Stimulated activated CD8-positive, alpha-beta memory T cell treated with anti-CD3 and anti-CD28 coated beads, Interleukin-15, amount 100 ng/mL, for 1 hour (primary cell): ENCODE measurements around the gene NAA60.
"Not testable (repeated sequence)": the region's sequence is repeated elsewhere in the genome, so short reads cannot be mapped to it uniquely, and the experiment has no call there.

Source experiments
- DNase-seq: peaks from one replicate; pipeline ENCODE4 v3.0.0-alpha.2; 2020; ENCODE audit warnings: low read depth

NAA60 gene

DNA sequence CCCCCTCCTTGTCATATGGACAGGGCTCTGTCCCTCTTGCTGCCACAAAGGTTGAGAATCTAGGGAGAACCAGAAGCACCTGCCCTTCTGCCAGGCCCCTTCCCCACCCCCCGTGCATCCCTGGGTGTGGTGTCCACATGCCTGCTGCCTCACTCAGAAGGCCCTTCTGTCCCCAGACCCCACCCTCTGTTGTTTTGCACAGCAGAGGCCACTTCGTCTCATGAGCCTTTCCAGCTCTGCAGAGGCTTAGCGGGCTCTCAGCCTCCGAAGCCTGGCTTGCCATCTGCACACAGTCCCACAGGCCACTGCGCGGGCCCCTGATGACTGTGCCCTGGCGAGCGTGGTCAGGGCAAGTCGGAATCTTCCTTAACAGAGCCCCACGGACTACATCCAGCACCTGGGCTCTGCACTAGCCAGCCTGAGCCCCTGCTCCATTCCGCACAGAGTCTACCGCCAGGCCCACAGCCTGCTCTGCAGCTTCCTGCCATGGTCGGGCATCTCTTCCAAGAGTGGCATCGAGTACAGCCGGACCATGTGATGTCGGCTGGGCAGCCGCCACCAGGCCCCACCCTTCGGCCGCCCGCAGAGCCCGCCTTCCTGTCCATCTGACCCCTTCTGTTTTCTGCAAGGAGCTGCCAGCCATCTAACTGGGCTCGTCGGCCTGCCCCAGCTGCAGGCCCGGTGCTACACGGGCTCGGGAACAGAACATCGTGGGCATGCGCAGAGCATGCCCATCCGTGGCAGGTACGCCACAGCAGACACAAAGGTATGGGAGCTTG lies 41.0 kb downstream of the NAA60 start:
- no peak for DNase-seq

GRCh38 chr16:3485097-3485745 lies 41.7 kb downstream of the NAA60 start:
- no peak for DNase-seq

GRCh38 chr16:3485821-3486505 lies 42.5 kb downstream of the NAA60 start:
- DNase-seq = no peak

- no peak for DNase-seq
Observed at GRCh38 chr16:3486506-3487215, 43.2 kb downstream of the NAA60 start.

GRCh38 chr16:3487521-3488410 lies 44.3 kb downstream of the NAA60 start:
- no peak for DNase-seq

- DNase-seq = no peak
Observed at GRCh38 chr16:3488801-3489200, 45.3 kb downstream of the NAA60 start.

- no peak for DNase-seq
Observed at GRCh38 chr16:3490911-3491629, 47.6 kb downstream of the NAA60 start.

- no peak for DNase-seq
Observed at GRCh38 chr16:3492356-3492755, 48.9 kb downstream of the NAA60 start.

DNA sequence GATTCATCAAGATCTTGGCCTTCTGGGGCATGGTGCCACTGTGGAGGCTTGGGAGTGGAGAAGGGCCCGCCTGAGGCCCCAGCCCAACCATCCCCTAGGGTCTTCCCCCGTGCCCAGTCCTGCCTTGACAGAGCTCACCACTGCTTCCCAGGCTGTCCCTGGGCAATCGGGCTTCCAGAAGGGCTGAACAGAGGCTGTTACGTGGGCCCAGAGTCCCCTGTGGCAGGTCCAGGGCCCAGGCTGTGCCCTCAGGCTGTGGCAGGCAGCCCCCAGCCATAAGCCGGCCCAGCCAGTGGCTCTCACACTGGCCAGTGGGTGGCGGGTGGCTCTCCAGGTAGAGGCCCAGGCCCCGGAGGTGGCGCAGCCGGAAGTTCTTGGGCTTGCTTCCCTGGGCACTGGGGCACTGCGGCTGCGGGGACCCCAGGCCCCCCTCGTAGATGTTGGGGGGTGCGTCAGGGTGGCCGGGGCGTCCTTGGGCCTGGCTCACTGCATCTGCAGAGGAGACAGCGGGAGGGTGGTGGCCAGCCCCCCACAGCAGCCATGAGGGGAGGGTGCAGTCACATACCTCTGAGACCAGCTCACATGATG lies 51.0 kb downstream of the NAA60 start:
- no peak for DNase-seq

DNA sequence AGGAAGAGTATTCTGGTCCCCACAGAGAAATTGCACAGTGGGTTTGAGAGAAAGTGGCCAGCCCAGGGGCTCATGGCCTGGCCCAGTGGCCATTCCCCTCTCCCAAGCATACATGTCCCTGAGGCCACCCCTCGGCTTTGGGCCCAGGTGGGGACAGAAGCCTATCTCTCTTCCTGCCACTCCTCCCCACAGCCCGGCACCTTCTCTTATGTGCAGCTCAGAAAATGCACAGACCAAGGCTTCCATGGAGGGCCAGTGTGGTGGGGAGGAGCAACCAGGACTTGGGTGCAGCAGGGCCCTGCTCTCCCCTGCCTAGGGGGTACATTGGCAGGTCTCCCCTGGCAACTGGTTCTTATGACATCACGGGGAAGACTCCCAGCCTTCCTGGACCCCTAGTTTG lies 51.7 kb downstream of the NAA60 start, which contains the start of gene C16orf90:
Gene C16orf90, minus strand, starts transcription at position 314 of the 400 bp plus-strand sequence. Its CDS starts 68 bp downstream, at position 246.
- DNase-seq = no peak

DNA sequence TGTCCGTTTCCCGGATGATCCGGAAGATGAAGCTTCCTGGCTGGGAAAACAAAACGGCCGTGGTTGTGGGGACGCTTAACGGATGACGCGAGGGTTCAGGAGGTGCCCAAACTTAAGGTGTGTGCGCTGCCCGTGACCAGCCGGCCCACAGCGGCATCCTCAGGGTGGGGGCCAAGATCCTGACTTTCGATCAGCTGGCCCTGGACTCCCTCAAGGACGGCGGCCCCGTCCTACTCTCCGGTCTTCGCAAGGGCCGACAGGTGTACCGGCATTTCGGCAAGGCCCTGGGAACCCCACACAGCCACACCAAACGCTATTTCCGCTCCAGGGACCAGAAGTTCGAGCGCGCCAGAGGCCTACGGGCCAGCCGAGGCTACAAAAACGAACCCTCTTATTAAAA lies 52.9 kb downstream of the NAA60 start:
- no peak for DNase-seq

DNA sequence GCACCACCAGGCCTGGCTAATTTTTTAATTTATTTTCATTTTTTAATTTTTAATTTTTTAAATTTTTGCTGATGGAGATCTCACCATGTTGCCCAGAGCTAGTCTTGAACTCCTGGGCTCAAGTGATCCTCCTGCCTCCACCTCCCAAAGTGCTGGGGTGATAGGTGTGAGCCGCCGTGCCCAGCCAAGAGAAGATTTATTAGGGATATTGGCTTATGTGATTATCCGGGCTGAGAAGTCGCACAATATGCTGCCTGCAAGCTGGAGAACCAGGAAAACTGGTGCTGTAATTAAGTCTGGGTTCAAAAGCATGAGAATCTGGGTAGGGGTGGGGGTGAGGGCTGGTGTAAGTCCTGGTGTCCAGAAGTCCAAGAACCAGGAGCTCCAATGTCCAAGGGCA lies 54.3 kb downstream of the NAA60 start:
- DNase-seq = no peak

GRCh38 chr16:3498988-3499387 lies 55.5 kb downstream of the NAA60 start:
- no peak for DNase-seq

- DNase-seq = not testable (repeated sequence)
Observed at GRCh38 chr16:3501412-3501761, 57.9 kb downstream of the NAA60 start.

- no peak for DNase-seq
Observed at GRCh38 chr16:3501783-3502400, 58.4 kb downstream of the NAA60 start.

DNA sequence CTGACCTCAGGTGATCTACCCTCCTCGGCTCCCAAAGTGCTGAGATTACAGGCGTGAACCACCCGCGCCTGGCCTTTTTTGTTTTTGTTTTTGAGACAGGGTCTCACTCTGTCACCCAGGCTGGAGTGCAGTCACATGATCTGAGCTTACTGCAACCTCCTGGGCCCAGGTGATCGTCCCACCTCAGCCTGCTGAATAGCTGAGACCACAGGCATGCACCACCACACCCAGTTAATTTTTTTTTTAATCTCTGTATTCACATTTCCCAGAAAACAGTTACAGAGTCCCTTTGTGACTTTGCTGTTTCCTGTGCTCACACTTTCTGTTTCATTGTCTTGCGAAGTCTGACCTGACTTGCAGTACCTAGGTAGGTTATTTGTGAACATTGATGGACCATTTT lies 60.0 kb downstream of the NAA60 start:
- DNase-seq = no peak

- no peak for DNase-seq
Observed at GRCh38 chr16:3508736-3509135, 65.3 kb downstream of the NAA60 start.

DNA sequence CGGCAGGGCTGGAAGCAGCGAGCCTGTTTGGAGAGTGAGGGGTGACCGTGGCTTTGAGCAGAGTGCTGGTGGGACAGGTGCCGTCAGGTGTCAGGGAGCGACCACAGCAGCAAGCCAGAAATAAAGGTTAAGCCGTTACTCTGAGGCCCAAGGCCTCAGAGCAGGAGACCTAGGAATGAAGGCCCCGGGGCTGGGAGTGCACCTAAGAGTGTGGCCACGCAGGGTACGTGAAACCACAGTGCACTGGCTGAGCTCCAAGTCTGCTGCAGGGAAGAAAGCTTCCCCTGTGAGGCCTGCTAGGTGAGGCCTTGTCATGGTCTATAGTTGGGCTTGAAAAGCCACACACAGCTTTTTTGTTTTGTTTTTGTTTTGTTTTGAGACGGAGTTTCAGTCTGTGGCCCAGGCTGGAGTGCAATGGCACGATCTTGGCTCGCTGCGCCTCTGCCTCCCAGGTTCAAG lies 66.0 kb downstream of the NAA60 start:
- DNase-seq = peak; percentile 45

- DNase-seq = no peak
Observed at GRCh38 chr16:3510416-3510815, 66.9 kb downstream of the NAA60 start.
